Measurements from ENCODE around the gene PTP4A2. TPM values are rescaled to one million over a fixed set of nuclear protein-coding genes. Genes with fewer than 3 reads are reported as not detected.

The PTP4A2 gene
- total and polyA plus RNA-seq, 10 of the 15 experiments (the other 5 are each of a cell fraction or from before 2014, with no cell fraction given): 180 to 909 (median 375) TPM

DNA sequence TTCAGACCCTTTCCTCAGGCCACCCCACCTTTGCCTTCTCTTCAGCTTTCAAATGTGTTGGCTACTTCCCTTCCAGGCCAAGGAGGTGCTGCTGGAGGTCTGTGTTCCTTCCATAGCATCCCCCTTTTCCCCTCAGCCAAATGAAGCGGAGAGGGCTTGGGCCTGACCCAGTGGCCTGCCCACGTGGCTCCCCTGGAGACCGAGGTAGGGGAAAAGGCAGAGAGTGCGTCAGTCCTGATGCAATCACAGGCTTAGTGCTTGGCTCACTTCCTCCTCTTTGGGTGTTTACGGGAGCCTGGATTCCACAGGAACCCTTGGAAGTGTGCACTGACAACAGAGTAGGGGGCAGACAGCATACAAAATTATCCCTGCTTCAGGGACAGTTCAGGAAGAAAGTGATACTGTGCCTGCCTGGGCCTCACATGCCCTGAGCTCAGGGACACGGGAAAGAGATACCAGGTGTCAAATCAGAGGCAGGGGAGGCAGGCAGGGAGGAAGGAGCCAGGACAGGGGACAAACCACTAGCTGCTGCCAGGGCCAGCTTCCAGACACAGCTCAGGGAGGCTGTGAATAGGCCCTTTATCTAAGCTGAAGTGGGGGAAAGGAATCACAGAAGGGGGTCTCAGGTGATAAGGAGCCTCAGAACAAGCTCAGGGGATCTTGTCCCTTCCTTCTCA, 16.6 kb upstream of the PTP4A2 start (continued):
- TF ChIP-seq, protein P1, sequence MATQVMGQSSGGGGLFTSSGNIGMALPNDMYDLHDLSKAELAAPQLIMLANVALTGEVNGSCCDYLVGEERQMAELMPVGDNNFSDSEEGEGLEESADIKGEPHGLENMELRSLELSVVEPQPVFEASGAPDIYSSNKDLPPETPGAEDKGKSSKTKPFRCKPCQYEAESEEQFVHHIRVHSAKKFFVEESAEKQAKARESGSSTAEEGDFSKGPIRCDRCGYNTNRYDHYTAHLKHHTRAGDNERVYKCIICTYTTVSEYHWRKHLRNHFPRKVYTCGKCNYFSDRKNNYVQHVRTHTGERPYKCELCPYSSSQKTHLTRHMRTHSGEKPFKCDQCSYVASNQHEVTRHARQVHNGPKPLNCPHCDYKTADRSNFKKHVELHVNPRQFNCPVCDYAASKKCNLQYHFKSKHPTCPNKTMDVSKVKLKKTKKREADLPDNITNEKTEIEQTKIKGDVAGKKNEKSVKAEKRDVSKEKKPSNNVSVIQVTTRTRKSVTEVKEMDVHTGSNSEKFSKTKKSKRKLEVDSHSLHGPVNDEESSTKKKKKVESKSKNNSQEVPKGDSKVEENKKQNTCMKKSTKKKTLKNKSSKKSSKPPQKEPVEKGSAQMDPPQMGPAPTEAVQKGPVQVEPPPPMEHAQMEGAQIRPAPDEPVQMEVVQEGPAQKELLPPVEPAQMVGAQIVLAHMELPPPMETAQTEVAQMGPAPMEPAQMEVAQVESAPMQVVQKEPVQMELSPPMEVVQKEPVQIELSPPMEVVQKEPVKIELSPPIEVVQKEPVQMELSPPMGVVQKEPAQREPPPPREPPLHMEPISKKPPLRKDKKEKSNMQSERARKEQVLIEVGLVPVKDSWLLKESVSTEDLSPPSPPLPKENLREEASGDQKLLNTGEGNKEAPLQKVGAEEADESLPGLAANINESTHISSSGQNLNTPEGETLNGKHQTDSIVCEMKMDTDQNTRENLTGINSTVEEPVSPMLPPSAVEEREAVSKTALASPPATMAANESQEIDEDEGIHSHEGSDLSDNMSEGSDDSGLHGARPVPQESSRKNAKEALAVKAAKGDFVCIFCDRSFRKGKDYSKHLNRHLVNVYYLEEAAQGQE (IDR thresholded peaks at IDR 0.05; ENCODE audit: low read depth, low read length): no peak
- TF ChIP-seq ETV6 (conservative IDR thresholded peaks at IDR 0.05 in 1 of 2, IDR thresholded peaks at IDR 0.05 in 1 of 2; ENCODE audit: borderline replicate concordance in 1 of 2, low read depth in 1 of 2) (no peak), ATF7 (IDR thresholded peaks at IDR 0.05; ENCODE audit: low read depth) (peak; percentile 45; the same call in 1 of the 2 replicates), IKZF2 (IDR thresholded peaks at IDR 0.05) (peak; percentile 92 to 95), RFX5 (IDR thresholded peaks at IDR 0.05; ENCODE audit: low read depth, low read length) (no peak), STAT3 (IDR thresholded peaks at IDR 0.05; ENCODE audit: low read depth, low read length) (no peak), CHD2 (IDR thresholded peaks at IDR 0.05; ENCODE audit: borderline replicate concordance, low read depth, low read length) (peak; percentile 51; the same call in 1 of the 2 replicates), ZNF622 (IDR thresholded peaks at IDR 0.05) (no peak), RUNX3 (IDR thresholded peaks at IDR 0.05; ENCODE audit: low read length) (0 out of 2 replicates have a peak, but pooled peaks have one; percentile 16), MEF2A (IDR thresholded peaks at IDR 0.05; ENCODE audit: insufficient read depth, low read depth, low read length) (no peak), BMI1 (IDR thresholded peaks at IDR 0.05; ENCODE audit: borderline replicate concordance) (no peak), PML (IDR thresholded peaks at IDR 0.05; ENCODE audit: low read length) (no peak), NRF1 (conservative IDR thresholded peaks at IDR 0.05; ENCODE audit: low read depth, low read length) (no peak)
- TF ChIP-seq, protein P2, sequence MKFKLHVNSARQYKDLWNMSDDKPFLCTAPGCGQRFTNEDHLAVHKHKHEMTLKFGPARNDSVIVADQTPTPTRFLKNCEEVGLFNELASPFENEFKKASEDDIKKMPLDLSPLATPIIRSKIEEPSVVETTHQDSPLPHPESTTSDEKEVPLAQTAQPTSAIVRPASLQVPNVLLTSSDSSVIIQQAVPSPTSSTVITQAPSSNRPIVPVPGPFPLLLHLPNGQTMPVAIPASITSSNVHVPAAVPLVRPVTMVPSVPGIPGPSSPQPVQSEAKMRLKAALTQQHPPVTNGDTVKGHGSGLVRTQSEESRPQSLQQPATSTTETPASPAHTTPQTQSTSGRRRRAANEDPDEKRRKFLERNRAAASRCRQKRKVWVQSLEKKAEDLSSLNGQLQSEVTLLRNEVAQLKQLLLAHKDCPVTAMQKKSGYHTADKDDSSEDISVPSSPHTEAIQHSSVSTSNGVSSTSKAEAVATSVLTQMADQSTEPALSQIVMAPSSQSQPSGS (IDR thresholded peaks at IDR 0.05; ENCODE audit: low read length): no peak
- TF ChIP-seq, protein P3, sequence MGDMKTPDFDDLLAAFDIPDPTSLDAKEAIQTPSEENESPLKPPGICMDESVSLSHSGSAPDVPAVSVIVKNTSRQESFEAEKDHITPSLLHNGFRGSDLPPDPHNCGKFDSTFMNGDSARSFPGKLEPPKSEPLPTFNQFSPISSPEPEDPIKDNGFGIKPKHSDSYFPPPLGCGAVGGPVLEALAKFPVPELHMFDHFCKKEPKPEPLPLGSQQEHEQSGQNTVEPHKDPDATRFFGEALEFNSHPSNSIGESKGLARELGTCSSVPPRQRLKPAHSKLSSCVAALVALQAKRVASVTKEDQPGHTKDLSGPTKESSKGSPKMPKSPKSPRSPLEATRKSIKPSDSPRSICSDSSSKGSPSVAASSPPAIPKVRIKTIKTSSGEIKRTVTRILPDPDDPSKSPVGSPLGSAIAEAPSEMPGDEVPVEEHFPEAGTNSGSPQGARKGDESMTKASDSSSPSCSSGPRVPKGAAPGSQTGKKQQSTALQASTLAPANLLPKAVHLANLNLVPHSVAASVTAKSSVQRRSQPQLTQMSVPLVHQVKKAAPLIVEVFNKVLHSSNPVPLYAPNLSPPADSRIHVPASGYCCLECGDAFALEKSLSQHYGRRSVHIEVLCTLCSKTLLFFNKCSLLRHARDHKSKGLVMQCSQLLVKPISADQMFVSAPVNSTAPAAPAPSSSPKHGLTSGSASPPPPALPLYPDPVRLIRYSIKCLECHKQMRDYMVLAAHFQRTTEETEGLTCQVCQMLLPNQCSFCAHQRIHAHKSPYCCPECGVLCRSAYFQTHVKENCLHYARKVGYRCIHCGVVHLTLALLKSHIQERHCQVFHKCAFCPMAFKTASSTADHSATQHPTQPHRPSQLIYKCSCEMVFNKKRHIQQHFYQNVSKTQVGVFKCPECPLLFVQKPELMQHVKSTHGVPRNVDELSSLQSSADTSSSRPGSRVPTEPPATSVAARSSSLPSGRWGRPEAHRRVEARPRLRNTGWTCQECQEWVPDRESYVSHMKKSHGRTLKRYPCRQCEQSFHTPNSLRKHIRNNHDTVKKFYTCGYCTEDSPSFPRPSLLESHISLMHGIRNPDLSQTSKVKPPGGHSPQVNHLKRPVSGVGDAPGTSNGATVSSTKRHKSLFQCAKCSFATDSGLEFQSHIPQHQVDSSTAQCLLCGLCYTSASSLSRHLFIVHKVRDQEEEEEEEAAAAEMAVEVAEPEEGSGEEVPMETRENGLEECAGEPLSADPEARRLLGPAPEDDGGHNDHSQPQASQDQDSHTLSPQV (IDR thresholded peaks at IDR 0.05): peak; percentile 59; the same call in 1 of the 2 replicates
- TF ChIP-seq, protein P4, sequence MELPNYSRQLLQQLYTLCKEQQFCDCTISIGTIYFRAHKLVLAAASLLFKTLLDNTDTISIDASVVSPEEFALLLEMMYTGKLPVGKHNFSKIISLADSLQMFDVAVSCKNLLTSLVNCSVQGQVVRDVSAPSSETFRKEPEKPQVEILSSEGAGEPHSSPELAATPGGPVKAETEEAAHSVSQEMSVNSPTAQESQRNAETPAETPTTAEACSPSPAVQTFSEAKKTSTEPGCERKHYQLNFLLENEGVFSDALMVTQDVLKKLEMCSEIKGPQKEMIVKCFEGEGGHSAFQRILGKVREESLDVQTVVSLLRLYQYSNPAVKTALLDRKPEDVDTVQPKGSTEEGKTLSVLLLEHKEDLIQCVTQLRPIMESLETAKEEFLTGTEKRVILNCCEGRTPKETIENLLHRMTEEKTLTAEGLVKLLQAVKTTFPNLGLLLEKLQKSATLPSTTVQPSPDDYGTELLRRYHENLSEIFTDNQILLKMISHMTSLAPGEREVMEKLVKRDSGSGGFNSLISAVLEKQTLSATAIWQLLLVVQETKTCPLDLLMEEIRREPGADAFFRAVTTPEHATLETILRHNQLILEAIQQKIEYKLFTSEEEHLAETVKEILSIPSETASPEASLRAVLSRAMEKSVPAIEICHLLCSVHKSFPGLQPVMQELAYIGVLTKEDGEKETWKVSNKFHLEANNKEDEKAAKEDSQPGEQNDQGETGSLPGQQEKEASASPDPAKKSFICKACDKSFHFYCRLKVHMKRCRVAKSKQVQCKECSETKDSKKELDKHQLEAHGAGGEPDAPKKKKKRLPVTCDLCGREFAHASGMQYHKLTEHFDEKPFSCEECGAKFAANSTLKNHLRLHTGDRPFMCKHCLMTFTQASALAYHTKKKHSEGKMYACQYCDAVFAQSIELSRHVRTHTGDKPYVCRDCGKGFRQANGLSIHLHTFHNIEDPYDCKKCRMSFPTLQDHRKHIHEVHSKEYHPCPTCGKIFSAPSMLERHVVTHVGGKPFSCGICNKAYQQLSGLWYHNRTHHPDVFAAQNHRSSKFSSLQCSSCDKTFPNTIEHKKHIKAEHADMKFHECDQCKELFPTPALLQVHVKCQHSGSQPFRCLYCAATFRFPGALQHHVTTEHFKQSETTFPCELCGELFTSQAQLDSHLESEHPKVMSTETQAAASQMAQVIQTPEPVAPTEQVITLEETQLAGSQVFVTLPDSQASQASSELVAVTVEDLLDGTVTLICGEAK (IDR thresholded peaks at IDR 0.05; ENCODE audit: borderline replicate concordance): no peak

Measured in GM12878 (cell line).